HG03520 (cell line): ENCODE data around the gene PLLP.
"Not testable (repeated sequence)": the region's sequence is repeated elsewhere in the genome, so short reads cannot be mapped to it uniquely, and the experiment has no call there.

Experiments used
- ATAC-seq: cut with Tn5 transposase; IDR thresholded peaks from one replicate; pipeline ENCODE4 v1.9.1; 2021; ENCODE audit warnings: mild to moderate bottlenecking, moderate library complexity; ENCODE audit not compliant: unreplicated experiment

The PLLP gene

GRCh38 chr16:57273826-57274225 lies 10.6 kb downstream of the PLLP start:
- ATAC-seq, result no peak

DNA sequence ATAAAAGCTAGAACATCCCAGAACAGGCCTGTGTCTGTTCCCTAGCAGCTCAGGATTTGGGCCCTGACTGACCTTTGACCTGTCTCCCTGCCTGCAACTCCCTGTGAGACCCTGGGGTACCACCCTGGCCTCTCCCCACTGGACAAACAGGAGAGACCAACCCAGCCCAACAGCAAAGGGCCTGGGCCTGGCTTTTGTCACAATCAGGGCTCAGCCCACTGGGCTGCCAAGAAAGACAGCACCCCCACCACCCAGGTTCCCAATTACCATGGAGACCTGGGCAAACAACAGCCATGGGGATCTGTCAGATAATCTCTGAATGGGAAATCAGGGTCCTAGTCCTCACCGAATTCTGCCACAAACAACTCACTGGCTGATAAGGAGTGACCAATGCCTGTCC lies 11.1 kb downstream of the PLLP start:
- ATAC-seq, result no peak

- no peak for ATAC-seq
These were observed 12.5 kb downstream of the PLLP start for GRCh38 chr16:57271867-57272495.

- no peak for ATAC-seq
These were observed 13.5 kb downstream of the PLLP start for GRCh38 chr16:57271063-57271345.

DNA sequence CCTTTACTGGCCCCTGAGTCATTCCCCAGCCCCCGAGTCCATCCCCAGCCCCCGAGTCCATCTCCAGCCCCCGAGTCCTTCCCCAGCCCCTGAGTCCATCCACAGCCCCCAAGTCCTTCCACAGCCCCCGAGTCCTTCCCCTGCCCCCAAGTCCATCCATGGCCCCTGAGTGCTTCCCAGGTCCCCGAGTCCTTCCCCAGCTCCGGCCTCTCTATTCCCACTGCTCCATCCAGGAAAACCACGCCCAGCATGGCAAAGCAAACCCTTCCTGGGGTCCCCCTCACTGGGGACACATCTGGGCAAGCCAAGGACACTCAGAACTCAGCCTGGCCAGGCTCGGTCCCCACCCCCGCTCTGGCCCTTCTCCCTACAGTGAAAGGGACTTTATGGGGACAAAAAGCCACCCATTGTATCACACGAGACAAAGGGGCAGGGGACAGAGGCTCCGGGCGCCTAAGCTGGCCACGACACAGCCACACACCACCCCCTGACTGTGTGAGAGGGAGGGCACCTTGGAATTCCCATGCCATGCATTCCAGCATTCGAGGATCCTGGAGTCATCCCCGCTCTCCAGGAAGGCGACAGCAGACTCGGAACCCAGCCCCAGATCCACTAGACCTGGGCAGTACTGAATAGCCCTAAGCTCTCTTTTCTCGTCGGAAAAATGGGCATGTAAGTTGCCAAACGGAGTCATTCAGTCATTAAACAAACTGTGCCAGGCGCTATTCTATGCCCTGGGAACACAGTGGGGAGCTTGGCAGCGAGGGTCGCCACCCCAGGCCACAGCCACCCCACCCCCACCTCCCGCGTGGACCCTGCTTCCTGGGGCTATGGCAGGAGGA lies 14.0 kb downstream of the PLLP start:
- ATAC-seq, result no peak

GRCh38 chr16:57268804-57269800 lies 15.4 kb downstream of the PLLP start:
- no peak for ATAC-seq

GRCh38 chr16:57267343-57267742 lies 17.1 kb downstream of the PLLP start:
- not testable (repeated sequence) for ATAC-seq

- ATAC-seq, result no peak
These were observed 17.8 kb downstream of the PLLP start for GRCh38 chr16:57266531-57267260.

GRCh38 chr16:57265850-57266530 lies 18.5 kb downstream of the PLLP start:
- ATAC-seq, result no peak

GRCh38 chr16:57264950-57265371 lies 19.5 kb downstream of the PLLP start:
- ATAC-seq, result no peak

- ATAC-seq, result no peak
These were observed 20.1 kb downstream of the PLLP start for GRCh38 chr16:57264381-57264780.

GRCh38 chr16:57263541-57264351 lies 20.7 kb downstream of the PLLP start:
- no peak for ATAC-seq

DNA sequence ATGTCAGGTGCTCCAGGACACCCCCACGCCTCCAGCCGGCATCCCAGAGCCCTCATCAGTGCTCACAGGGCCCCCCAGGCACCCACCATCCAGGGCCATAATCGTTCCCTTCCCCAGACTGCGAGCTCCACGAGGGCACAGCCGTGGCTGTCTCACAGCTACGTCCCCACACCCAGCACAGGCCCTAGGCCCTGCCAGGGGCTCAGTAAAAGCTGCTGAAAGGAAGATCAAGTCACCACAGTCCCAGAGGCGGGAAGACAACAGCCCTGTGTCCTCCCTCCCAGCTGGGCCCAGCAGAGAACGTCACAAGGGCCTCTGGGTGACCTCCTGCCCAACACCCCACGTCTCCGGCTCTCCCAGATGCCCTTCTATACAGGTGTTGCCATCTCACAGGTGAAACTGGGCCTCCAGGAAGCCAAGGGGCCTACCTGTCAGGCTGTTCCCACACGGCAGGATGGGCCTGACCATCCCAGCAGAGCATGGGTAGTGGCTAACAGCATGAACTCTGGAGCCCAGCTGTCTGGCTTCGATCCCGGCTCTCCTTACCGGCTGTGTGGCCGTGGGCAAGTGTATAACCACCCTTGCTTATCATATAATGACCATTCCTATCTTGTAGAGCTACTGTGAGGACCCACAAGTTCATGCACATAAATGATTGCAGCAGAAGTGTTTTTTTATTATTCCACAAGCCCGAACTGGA lies 21.5 kb downstream of the PLLP start:
- no peak for ATAC-seq

GRCh38 chr16:57261806-57262205 lies 22.7 kb downstream of the PLLP start:
- ATAC-seq, result no peak

GRCh38 chr16:57260294-57260929 lies 24.1 kb downstream of the PLLP start:
- ATAC-seq, result no peak

- no peak for ATAC-seq
These were observed 25.5 kb downstream of the PLLP start for GRCh38 chr16:57258910-57259475.

GRCh38 chr16:57258226-57258909 lies 26.1 kb downstream of the PLLP start:
- no peak for ATAC-seq
